H1 (cell line): ENCODE data around the gene DNAH8.

ENCODE experiments used
- ATF2 ChIP-seq: IDR thresholded peaks from 2 replicates; pipeline ENCODE4 v1.6.1; 2012; ENCODE audit warnings: low read length, inconsistent platforms
- CEBPB ChIP-seq: IDR thresholded peaks from 2 replicates; pipeline ENCODE4 v1.6.1; 2012; ENCODE audit warnings: low read depth, low read length
- CHD2 ChIP-seq: IDR thresholded peaks from 2 replicates; pipeline ENCODE4 v1.6.1; 2012; ENCODE audit warnings: low read length, improper control_type of control experiment
- CTCF ChIP-seq, 3 experiments: IDR thresholded peaks; 1 replicate in 2 of 3; 2 replicates in 1 of 3; pipeline versions ENCODE4 v1.5.1 to v1.6.1; 2011; ENCODE audit warnings: low read length in 3 of 3, mild to moderate bottlenecking in 3 of 3, inconsistent platforms in 2 of 3, low read depth in 1 of 3, moderate library complexity in 1 of 3; ENCODE audit not compliant: insufficient read depth in 1 of 3; ENCODE audit errors: control extremely low read depth in 1 of 3
- EP300 ChIP-seq, 2 experiments: IDR thresholded peaks; 1 replicate in 1 of 2; 2 replicates in 1 of 2; pipeline ENCODE4 v1.6.1; 2011 to 2012; ENCODE audit warnings: low read depth in 2 of 2, low read length in 2 of 2, mild to moderate bottlenecking in 2 of 2, borderline replicate concordance in 1 of 2, inconsistent platforms in 1 of 2, moderate library complexity in 1 of 2
- KDM5A ChIP-seq: fragments of 200-600 bp; IDR thresholded peaks from 2 replicates; pipeline ENCODE4 v1.7.1; 2012; ENCODE audit warnings: mild to moderate bottlenecking, low read length, inconsistent platforms, mixed read lengths
- NRF1 ChIP-seq: IDR thresholded peaks from 2 replicates; pipeline ENCODE4 v1.6.1; 2011; ENCODE audit warnings: mild to moderate bottlenecking, low read depth, low read length, improper control_type of control experiment
- POLR2A ChIP-seq, 2 experiments: IDR thresholded peaks; 1 replicate in 1 of 2; 2 replicates in 1 of 2; pipeline ENCODE4 v1.6.1; 2011; ENCODE audit warnings: low read depth in 2 of 2, low read length in 2 of 2, mild to moderate bottlenecking in 2 of 2; ENCODE audit errors: control extremely low read depth in 1 of 2
- POLR2AphosphoS5 ChIP-seq: IDR thresholded peaks from 2 replicates; pipeline ENCODE4 v1.6.1; 2011; ENCODE audit warnings: low read depth, low read length
- RAD21 ChIP-seq, 2 experiments: IDR thresholded peaks in 1 of 2; conservative IDR thresholded peaks in 1 of 2; 2 replicates each; pipeline ENCODE4 v1.6.1; 2011; ENCODE audit warnings: low read depth in 2 of 2, low read length in 2 of 2, improper control_type of control experiment in 1 of 2, inconsistent platforms in 1 of 2, mild to moderate bottlenecking in 1 of 2, moderate library complexity in 1 of 2
- USF2 ChIP-seq: IDR thresholded peaks from 2 replicates; pipeline ENCODE4 v1.6.1; 2011; ENCODE audit warnings: low read length, improper control_type of control experiment
- YY1 ChIP-seq: IDR thresholded peaks from 2 replicates; pipeline ENCODE4 v1.6.1; 2011; ENCODE audit warnings: low read depth, mild to moderate bottlenecking, low read length
- ZNF274 ChIP-seq: IDR thresholded peaks from 2 replicates; pipeline ENCODE4 v1.7.0; 2012; ENCODE audit warnings: low read length, borderline replicate concordance; ENCODE audit errors: extremely low read depth

GRCh38 chr6:38984723-38985122 lies 269.6 kb downstream of the DNAH8 start:
- TF ChIP-seq POLR2AphosphoS5 (no peak), CTCF (IDR thresholded peaks at IDR 0.05; ENCODE audit: control extremely low read depth in 1 of 3, insufficient read depth in 1 of 3, low read depth in 1 of 3, low read length in 3 of 3) (no peak), RAD21 (IDR thresholded peaks at IDR 0.05 in 1 of 2, conservative IDR thresholded peaks at IDR 0.05 in 1 of 2; ENCODE audit: low read depth in 2 of 2, low read length in 2 of 2) (no peak), USF2 (no peak), NRF1 (no peak), POLR2A (IDR thresholded peaks at IDR 0.05; ENCODE audit: control extremely low read depth in 1 of 2, low read depth in 2 of 2, low read length in 2 of 2) (no peak), ZNF274 (no peak), EP300 (IDR thresholded peaks at IDR 0.05; ENCODE audit: borderline replicate concordance in 1 of 2, low read depth in 2 of 2, low read length in 2 of 2) (no peak), CEBPB (no peak), KDM5A (no peak), CHD2 (no peak), ATF2 (no peak), YY1 (no peak)
